Activated CD8-positive, alpha-beta memory T cell treated with anti-CD3 and anti-CD28 coated beads, Interleukin-2, amount 50 U/mL, for 24 hours (primary cell): ENCODE measurements around the gene RNGTT.

Experiments
- DNase-seq: peaks from one replicate; pipeline ENCODE4 v3.0.0-alpha.2; 2020; ENCODE audit errors: extremely low read depth

Gene RNGTT

GRCh38 chr6:88588938-88589337, 374.5 kb downstream of the RNGTT start:
- no peak for DNase-seq

GRCh38 chr6:88587150-88587520, 376.3 kb downstream of the RNGTT start:
- no peak for DNase-seq

- DNase-seq: no peak
These were observed 376.9 kb downstream of the RNGTT start for GRCh38 chr6:88586371-88587149.

- no peak for DNase-seq
These were observed 378.1 kb downstream of the RNGTT start for GRCh38 chr6:88585276-88585692.

GRCh38 chr6:88584581-88585275, 378.7 kb downstream of the RNGTT start:
- no peak for DNase-seq

- no peak for DNase-seq
These were observed 386.0 kb downstream of the RNGTT start for GRCh38 chr6:88577461-88577860.

GRCh38 chr6:88575536-88575935, 387.9 kb downstream of the RNGTT start:
- no peak for DNase-seq

GRCh38 chr6:88574651-88575050, 388.8 kb downstream of the RNGTT start:
- no peak for DNase-seq

- DNase-seq: no peak
These were observed 389.4 kb downstream of the RNGTT start for GRCh38 chr6:88574031-88574430.

- no peak for DNase-seq
These were observed 389.9 kb downstream of the RNGTT start for GRCh38 chr6:88573561-88573960.

GRCh38 chr6:88572449-88573139, 390.8 kb downstream of the RNGTT start:
- DNase-seq: no peak

GRCh38 chr6:88569959-88570358, 393.5 kb downstream of the RNGTT start:
- DNase-seq: no peak

- no peak for DNase-seq
These were observed 395.7 kb downstream of the RNGTT start for GRCh38 chr6:88567696-88568095.

- no peak for DNase-seq
These were observed 396.5 kb downstream of the RNGTT start for GRCh38 chr6:88566746-88567534.

- DNase-seq: no peak
These were observed 397.6 kb downstream of the RNGTT start for GRCh38 chr6:88565836-88566235.

- DNase-seq: no peak
These were observed 398.0 kb downstream of the RNGTT start for GRCh38 chr6:88565409-88565811.

GRCh38 chr6:88563277-88563625, 400.2 kb downstream of the RNGTT start:
- no peak for DNase-seq

- no peak for DNase-seq
These were observed 400.8 kb downstream of the RNGTT start for GRCh38 chr6:88562353-88563276.

- DNase-seq: no peak
These were observed 401.5 kb downstream of the RNGTT start for GRCh38 chr6:88561954-88562315.

- DNase-seq: no peak
These were observed 402.1 kb downstream of the RNGTT start for GRCh38 chr6:88561034-88561953.
